ENCODE measurements around the gene TADA3.

TADA3 gene

GRCh38 chr3:9809615-9810432 is 17.6 kb upstream of the TADA3 start, which contains the start of gene TTLL3:
Gene TTLL3, plus strand, starts transcription at chr3:9810262. Its CDS starts 400 bp downstream, at chr3:9810662.
- peak; percentile 23 for DNase-seq

GRCh38 chr3:9809239-9809614 is 17.0 kb upstream of the TADA3 start:
- no peak for DNase-seq

- DNase-seq, result peak; percentile 8
Observed at GRCh38 chr3:9808345-9809037, 16.2 kb upstream of the TADA3 start.

GRCh38 chr3:9807981-9808344 is 15.7 kb upstream of the TADA3 start:
- no peak for DNase-seq

GRCh38 chr3:9806688-9807589 is 14.7 kb upstream of the TADA3 start:
- no peak for DNase-seq

GRCh38 chr3:9806137-9806536 is 13.9 kb upstream of the TADA3 start:
- DNase-seq, result no peak

- no peak for DNase-seq
Observed at GRCh38 chr3:9804996-9805395, 12.7 kb upstream of the TADA3 start.

- no peak for DNase-seq
Observed at GRCh38 chr3:9803494-9803893, 11.2 kb upstream of the TADA3 start.

GRCh38 chr3:9800529-9800928 is 8.3 kb upstream of the TADA3 start:
- DNase-seq, result no peak

GRCh38 chr3:9797196-9797945 is 5.1 kb upstream of the TADA3 start:
- no peak for DNase-seq

GRCh38 chr3:9795207-9795606 is 2.9 kb upstream of the TADA3 start:
- no peak for DNase-seq

- DNase-seq, result no peak
Observed at GRCh38 chr3:9794400-9794799, 2.1 kb upstream of the TADA3 start.

- no peak for DNase-seq
Observed at GRCh38 chr3:9793161-9793781, 998 bp upstream of the TADA3 start.

- no peak for DNase-seq
Observed at GRCh38 chr3:9791790-9792404, 376 bp downstream of the TADA3 start.

GRCh38 chr3:9791127-9791526 is 1.1 kb downstream of the TADA3 start:
- no peak for DNase-seq

GRCh38 chr3:9787714-9788113 is 4.6 kb downstream of the TADA3 start:
- no peak for DNase-seq

GRCh38 chr3:9786825-9787669 is 5.2 kb downstream of the TADA3 start:
- DNase-seq, result no peak

GRCh38 chr3:9786209-9786739 is 6.0 kb downstream of the TADA3 start:
- no peak for DNase-seq

GRCh38 chr3:9785602-9786001 is 6.7 kb downstream of the TADA3 start:
- no peak for DNase-seq

- DNase-seq, result no peak
Observed at GRCh38 chr3:9784965-9785364, 7.3 kb downstream of the TADA3 start.

Measured in effector CD8-positive, alpha-beta T cell (primary cell).